Measurements from ENCODE around the gene HBA1. TPM values are rescaled to one million over a fixed set of nuclear protein-coding genes. Genes with fewer than 3 reads are reported as not detected.

Gene HBA1
- polyA plus RNA-seq, 1 donor from 2014 or later, result not detected

Small RNA genes lying within 50 kb of the gene (small RNA-seq; reads per million reads assigned to genes)
- 0 to 1.2 (median 0) reads per million in 3 experiments for gene RF00019

Other genes starting within 250 kb of the HBA1 start
- gene POLR3K, start 123.1 kb upstream of the HBA1 start, polyA plus RNA-seq, result 7.1 and 7.5 TPM in 2 replicates
- 45.3 and 46.4 TPM in 2 replicates for gene SNRNP25, start 122.9 kb upstream of the HBA1 start, polyA plus RNA-seq
- 0.21 and 1.0 TPM in 2 replicates for gene RHBDF1, start 104.0 kb upstream of the HBA1 start, polyA plus RNA-seq
- 70.9 and 102 TPM in 2 replicates for gene MPG, start 98.5 kb upstream of the HBA1 start, polyA plus RNA-seq
- gene NPRL3, start 38.0 kb upstream of the HBA1 start, polyA plus RNA-seq, result 6.1 and 11.5 TPM in 2 replicates
- not detected in 2 replicates for gene HBZ, start 24.0 kb upstream of the HBA1 start, polyA plus RNA-seq
- not detected in 2 replicates for gene HBM, start 10.7 kb upstream of the HBA1 start, polyA plus RNA-seq
- gene HBA2, start 3.8 kb upstream of the HBA1 start, polyA plus RNA-seq, result not detected in 2 replicates
- gene HBQ1, start 3.8 kb downstream of the HBA1 start, polyA plus RNA-seq, result 3.9 and 4.5 TPM in 2 replicates
- 564 and 580 TPM in 2 replicates for gene LUC7L, start 52.8 kb downstream of the HBA1 start, polyA plus RNA-seq
- gene FAM234A, start 58.1 kb downstream of the HBA1 start, polyA plus RNA-seq, result 29.9 and 31.7 TPM in 2 replicates
- gene RGS11, start 99.3 kb downstream of the HBA1 start, polyA plus RNA-seq, result 3.5 and 4.7 TPM in 2 replicates
- 176 and 247 TPM in 2 replicates for gene ARHGDIG, start 103.9 kb downstream of the HBA1 start, polyA plus RNA-seq
- 109 and 142 TPM in 2 replicates for gene PDIA2, start 106.5 kb downstream of the HBA1 start, polyA plus RNA-seq
- 30.5 and 34.3 TPM in 2 replicates for gene AXIN1, start 176.0 kb downstream of the HBA1 start, polyA plus RNA-seq
- gene MRPL28, start 193.9 kb downstream of the HBA1 start, polyA plus RNA-seq, result 134 and 182 TPM in 2 replicates
- 36.7 and 47.3 TPM in 2 replicates for gene PGAP6, start 205.3 kb downstream of the HBA1 start, polyA plus RNA-seq
- 63.4 and 65.2 TPM in 2 replicates for gene NME4, start 220.5 kb downstream of the HBA1 start, polyA plus RNA-seq
- 58.8 and 71.8 TPM in 2 replicates for gene DECR2, start 225.2 kb downstream of the HBA1 start, polyA plus RNA-seq
- gene RAB11FIP3, start 249.0 kb downstream of the HBA1 start, polyA plus RNA-seq, result 55.0 and 60.4 TPM in 2 replicates

Measured in neural cell (in vitro differentiated cells).